Activated CD8-positive, alpha-beta memory T cell treated with anti-CD3 and anti-CD28 coated beads, Interleukin-2, amount 50 U/mL, for 48 hours (primary cell): ENCODE results near the gene ABI3BP.
"Not testable (repeated sequence)": the region's sequence is repeated elsewhere in the genome, so short reads cannot be mapped to it uniquely, and the experiment has no call there.

Experiments
- DNase-seq: peaks from one replicate; pipeline ENCODE4 v3.0.0-alpha.2; 2020

ABI3BP gene

DNA sequence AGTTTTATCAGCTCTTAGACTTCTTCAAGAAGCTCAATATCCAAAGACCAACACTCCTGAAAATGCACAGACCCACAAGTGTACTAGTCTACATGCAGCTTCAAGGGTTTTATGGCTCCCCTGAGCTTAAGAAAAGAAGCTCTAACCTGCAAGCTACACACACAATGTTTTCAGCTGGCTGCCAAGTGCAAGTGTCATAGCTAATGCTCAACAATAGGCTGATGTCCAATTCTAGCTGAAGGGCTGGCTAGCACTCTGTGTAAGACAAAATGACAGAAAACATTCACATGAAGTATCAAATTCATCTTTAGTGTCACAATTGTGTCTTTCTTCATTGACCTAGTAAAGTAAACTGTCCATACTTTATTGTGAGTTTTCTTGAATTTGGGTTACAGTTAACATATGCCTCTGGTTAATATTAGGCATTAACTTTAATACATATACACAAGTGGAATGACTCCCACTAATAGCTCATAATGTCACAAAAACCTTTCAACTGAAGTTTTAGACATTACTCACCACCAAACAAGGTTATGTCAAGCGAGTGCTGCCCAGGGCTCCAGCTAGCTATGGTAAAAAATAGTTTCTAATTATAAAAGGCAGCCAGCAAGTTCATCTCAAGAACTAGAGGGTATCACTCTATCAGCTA lies 15.1 kb downstream of the ABI3BP start:
- no peak for DNase-seq

DNA sequence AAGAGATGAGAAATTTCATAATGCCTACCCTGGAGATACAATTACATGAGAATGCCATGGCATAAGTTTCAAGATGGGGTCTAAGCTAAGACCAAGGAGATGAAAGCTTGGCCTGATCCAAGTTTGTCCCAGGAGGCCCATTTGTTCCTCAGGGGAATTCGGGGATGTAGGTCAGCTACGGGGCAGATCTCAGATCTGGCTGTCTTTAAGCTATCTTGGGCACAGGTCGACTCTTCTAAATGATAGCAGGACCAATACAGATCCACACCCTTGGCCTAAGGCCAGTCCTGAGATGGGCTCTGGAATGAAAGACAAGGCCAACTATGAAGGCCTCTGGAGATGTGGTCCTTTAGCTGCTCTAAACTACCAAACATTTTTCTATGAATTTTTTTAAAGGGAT lies 16.6 kb downstream of the ABI3BP start:
- no peak for DNase-seq

DNA sequence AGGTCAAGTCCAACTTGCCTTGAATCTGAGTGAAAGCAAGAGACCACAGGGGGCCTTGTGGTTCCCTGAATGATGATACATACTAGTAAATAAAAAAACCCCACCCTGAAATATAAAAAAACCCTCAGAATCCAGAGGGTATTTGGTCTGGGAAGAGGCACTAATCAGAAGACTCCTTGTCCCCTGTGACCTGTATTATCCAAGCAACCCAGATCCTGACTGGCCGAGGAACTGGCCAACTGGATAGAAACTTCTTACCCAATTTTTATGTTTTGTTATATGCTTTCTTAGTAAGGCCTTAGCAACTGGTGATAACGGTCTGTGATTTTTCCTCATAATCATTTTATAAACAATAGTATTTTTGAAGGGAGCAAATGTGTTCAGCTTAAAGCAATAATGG lies 17.5 kb downstream of the ABI3BP start:
- no peak for DNase-seq

DNA sequence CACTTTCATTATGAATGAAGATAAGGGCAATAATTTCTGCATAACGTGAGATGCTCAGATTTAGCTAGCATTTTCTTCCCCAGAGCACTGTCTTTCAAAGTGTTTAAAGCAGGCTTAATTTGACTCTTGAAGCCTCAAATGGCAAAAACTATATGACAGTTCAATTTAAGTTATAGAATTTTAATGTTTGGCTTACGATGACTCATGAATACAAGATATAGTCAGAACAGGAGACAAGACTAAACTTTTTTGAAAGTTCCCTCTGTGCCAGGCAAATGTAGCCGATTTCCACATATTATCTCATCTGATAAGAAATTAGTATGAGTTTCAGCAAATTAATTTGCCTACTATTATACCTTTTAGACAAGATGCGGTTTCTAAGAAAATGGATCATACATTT lies 19.6 kb downstream of the ABI3BP start:
- no peak for DNase-seq

DNA sequence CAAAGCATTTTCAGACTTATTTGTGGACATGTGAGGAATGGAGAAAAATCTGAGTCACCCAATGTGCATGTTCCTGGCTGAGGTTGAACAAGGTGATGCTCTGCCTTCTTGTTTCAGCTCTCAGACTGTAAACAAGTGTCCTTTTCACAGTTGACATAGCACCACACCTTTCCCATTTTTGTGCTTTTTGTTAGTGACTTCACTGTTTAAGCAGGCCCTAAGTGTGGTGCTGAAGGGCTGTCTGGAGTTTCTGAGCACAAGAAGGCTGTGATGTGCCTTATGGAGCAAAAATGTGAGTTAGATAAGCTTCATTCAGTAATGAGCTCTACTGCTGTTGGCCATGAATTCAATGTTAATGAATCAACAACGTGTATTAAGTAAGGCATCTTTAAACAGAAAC lies 20.4 kb downstream of the ABI3BP start:
- DNase-seq: no peak

DNA sequence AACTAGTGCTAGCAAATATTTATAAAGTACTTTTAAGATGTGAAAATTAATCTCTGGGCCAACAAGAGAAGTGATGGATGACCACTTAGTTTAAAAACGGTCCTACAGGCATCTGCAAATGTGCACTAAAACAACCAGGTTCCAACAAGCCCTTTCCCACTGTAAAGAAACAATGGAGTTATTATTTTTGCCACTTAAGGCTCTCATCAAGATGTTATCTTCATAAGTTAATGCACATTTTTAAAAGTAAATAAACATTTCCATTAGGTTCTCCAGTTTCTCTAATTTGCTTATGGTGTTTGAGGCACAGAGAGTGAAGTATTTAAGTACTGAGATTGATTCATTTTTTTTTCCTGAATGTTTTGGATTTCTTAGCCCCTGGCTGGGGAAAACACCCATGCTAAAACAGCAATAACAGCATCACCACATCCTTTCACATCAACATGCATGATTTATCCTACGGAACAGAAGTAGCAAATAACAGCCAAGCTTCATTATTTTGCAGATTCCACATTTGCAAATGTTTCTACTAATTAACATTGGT lies 20.8 kb downstream of the ABI3BP start:
- DNase-seq: no peak

DNA sequence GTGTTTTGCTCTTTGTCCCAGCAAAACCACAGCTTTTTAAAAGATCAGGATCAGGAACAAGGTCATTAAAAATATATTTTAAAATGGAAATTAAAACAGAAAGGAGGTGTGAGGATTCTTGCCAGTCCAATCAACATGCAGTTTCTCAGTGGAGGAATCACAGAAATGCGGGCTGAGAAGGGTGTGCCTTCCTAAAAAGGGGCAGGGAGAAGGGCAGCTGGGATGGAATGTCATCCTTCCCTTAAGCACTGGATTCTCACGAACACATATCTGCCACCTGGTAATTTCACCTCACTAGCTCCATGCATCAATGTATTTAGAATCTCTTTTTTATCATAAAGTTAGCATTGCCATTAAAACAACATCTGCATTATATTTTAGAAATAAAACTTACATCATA lies 21.4 kb downstream of the ABI3BP start:
- DNase-seq: no peak

DNA sequence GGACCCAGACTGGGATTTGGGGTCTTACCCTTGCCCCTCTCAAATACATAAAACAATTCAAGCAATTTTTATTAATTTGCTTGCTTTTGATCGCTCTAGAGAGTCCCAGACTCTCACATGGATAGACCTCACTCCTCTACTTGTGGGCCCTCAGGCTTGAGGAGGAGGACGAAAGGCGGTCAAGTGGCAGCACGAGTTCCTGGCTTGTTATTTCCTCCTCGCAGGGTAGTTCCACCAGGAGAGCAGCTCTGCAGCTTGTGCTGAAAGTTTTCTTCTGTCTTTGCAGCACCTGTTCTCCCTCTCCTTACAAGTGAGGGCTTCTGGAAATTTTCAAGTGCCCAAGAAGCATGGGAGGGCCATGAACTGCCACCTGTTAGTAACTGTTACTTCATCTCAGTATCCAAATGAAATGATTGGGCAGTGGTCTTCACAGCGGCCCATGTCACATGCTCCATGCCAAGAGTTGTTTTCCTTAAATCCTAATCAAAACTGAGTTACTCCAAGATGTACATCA lies 22.7 kb downstream of the ABI3BP start:
- DNase-seq: no peak

DNA sequence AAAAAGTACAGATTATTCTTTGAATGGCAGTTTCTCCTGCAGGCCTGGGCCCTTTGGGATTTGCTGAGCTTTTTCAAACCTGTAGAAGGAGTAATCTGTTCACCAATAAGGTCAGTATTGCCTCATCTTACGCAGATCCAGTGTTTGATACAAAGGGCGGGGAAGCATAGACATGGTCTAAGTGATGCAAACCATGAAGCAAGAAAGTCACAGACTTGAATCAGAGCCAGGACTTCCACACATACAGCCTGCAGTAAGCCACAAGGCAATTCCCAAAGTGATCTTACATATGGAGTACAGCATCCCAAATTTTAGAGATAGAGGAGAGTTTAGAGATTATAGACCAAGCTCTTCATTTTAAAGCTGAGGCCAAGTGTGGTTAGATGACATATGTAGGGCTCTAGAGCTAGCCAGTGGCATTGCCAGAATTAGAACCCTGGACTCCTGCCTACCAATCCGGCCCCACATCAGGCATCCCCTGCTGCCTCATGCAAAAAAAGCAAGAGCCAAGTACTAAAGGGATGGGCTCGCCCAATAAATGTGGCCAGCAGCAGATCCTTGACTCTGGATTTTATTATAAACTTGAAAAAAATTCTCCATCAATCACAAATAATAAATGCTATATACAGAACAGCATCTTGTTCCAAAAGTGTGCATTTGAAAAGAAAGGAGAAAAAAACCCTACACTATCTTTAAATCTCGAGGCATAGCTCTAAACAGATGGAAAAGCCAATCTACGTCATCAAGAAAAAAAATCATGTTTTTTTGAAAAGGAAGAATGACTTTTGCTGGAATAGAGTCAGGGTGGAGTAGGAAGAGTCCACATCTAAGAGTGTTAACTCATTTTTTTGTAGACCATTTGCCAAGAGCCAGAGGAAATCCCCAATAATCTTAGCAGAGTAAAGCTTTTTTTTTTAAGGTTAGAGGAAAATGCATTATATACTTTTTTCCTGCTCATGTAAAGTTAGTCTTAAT lies 24.0 kb downstream of the ABI3BP start:
- DNase-seq: no peak

DNA sequence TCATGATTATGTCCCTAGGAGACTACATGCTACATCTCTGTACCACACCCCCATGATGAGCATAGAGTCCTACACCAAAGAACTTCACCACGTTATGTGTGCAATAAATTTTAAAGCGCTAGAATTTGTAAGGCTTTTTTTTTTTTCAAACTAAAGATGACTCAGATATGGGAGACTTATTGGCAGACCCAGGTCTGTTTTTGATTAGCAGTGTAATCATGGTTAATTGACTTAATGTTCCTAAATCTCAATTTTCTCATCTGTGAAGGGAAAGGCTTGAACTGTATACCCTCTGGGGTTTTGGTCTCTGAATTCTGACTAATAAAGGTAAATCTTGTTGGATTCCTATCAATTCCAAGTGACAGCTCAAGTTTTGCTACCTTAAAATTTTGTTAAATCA lies 26.4 kb downstream of the ABI3BP start:
- no peak for DNase-seq

DNA sequence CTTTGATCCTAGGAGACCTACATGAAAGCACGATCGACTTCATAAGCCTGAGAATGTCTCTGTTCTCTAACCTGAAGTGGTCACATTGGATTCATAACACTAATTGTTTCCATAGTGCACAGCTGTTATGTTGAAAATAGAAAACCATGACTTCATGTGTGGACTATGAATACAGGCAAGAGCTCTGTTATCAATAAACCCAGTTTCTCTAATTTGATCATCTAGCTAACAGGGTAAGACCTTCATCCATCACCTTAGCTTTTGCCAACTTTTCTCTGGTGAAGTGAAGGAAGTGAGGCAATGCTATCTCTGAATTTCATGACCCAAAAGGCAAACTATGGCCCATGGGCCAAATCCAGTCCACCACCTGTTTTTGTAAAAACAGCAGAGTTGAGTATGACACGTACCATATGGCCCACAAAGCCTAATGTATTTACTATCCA lies 27.2 kb downstream of the ABI3BP start:
- DNase-seq: no peak

DNA sequence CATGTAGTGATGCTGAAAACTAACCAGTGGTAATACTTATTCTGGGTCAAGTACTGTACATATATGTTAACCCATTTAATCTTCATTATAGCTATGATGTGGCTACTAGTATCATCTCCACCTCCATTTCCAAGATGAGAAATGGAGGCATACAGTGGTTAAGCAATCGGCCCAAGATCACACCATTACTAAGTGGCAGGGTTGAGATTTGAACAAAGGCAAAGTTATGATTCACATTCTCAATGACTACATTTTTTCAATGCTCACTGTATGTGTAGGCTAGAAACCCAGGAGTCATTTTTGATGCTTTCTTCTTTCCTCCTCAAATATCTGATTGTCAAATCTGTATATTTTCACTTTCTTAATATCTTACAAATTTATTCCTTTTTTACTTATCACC lies 30.2 kb downstream of the ABI3BP start:
- no peak for DNase-seq

DNA sequence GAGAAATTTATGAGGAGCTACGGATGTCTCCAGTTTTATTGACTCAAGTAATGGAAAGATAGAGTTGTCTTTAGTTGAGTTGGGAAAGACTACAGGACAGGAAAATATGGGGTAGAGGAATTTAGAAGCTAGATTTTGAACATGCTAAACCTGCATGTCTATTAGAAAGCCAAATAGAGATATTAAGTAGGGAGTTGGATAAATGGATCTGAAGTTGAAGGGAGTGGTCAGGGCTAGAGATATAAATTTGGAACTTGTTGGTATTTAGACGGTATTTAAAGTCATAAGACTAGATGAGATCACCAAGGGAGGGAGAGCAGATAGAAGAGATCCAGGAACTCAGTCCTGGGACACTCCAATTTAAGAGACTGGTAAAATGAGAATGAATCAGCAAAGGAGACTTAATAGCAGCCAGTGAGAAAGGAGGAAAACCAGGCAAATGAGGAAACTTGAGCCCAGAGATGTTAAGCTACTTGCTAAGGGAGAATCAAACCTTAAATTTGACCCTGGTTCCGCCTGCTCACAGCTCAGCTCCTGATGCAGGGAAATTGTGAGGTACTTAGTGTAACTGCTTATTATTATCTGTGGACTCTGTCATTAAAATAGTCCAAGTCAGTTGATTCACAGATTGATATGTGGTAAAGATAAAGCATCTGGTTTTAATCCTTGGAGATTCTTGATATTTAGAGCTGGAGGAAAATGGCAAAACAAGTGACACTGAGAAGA lies 35.8 kb downstream of the ABI3BP start:
- DNase-seq: no peak

DNA sequence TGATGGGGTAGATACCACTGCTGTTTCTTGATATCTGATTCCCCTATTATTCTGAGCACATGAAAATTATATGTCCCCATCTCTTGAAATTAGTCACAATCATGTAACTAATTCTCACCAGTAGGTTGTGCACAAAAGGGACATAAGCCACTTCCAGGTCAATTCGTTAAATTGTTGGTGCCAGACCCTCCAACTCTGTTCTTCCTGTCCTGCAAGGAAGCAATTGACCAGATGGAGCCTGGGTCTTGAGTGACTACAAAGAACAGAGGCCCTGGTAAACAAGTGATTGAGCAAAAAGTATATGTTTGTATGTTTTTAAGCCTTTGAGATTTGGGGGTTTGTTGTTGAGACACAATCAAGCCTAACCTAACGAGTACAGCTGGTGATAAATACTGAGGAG lies 36.9 kb downstream of the ABI3BP start:
- no peak for DNase-seq

DNA sequence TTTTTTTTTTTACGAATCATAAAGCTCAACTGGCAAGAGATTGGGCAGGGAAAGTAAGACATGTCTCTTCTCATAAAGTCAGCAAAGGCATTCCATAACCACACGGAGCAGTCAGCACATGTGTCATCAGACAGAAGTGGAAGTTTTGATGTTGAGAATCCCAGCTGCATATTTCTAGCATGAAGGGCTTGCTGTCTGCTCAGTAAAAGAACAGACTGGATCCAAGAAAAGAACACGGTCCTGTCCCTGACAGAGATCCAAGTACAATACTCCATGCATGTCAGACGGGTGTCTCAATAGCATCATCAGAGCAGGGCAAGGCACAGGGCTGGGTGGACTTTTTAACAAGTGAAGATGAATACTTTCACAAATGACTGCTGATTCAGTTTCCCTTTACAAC lies 38.2 kb downstream of the ABI3BP start:
- no peak for DNase-seq

DNA sequence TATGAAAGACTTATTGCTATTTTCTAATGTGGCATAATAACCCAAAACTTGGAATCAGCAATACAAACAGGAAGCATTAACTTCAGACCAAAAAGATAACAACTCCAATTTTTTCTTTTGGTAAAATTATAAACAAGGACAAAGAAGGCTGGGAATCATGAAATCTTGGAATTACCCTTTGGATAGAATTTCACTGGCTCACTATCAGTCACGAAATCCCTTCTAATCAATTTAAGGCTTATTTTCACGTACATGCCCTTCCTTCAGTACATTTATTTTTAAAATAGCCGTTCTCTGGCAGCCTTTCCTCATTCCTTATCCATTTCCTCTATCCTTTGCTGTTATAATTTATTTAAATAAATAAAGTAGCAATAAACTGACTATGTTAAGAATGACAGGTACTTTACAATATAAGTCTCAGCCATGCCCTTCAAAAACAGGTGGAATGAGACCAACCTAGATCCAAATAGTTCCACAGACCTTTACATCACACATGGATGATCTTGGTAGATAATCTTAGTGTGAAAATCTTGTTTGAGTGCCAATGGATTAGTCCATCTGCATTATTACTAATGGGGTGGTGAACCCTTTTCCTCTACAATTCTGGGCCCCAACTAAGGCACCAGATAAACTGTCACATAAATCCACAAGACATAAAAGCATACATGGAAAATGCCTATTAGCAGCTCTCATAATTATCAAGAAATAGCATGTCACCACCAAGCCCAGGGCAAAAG lies 38.9 kb downstream of the ABI3BP start:
- no peak for DNase-seq

DNA sequence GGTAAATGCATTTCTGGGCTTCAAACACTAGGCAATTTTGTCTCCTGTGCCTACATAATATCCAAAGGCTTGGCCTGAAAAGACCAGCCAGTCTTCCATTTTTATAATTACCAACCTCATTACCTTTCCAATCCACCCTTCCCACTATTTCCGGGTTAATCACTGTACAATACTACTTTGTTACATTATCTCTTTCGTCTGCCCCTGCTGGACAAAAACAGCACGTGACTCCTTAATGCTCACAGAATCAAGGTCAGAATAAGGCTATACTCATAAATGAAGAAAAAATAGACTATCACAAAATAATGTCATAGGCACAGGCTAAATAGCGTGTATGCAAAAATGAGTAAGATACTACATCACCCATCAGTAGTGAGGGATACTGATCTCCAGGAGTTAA lies 40.1 kb downstream of the ABI3BP start:
- DNase-seq: no peak

DNA sequence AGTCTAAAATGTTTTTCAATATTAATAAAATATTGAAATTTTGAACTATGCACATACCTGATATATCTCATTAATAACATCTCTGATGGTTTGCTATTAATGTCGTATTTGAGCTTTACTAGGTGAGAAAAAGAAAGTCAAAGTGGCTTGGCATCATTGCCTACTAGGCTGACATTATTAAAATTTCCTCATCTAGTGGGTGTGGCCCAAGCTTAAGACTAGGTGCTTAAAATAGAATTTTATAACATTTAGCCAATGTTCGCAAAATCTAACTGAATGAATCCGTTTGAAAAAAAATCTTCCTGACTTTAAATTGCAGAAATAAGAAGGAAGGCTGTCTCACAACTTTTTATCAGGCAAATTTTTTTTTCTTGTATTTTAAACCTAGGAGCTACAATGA lies 46.1 kb downstream of the ABI3BP start:
- no peak for DNase-seq

DNA sequence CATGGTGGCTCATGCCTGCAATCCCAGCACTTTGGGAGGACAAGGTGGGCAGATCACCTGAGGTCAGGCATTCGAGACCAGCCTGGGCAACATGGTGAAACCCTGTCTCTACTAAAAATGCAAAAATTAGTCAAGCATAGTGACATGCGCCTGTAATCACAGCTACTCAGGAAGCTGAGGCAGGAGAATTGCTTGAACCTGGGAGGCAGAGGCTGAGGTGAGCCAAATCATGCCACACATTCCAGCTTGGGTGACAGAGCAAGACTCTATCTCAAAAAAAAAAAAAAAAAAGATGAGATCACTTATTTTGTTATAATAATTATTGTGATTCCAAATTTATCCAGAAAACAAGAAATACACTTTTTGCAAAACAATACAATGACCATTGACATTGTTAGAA lies 47.1 kb downstream of the ABI3BP start:
- not testable (repeated sequence) for DNase-seq

DNA sequence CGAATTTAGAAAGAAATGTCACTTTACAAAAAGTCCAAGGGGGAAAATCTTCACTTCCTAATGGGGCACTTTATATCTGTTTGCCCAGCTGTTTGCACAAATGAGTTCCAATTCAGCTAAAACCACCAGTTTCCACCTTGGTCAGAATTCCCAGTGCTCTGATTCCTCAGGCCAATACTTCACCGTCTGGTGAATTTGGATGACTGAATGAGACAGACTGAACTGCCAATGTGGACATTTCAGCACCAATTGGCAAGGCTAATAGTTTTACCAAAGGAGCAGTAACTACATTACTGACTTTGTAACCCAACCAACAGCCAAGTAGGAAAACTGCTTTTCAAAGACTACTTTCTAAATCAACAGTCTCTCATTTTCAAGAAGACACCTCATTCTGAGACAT lies 51.8 kb downstream of the ABI3BP start:
- DNase-seq: no peak

DNA sequence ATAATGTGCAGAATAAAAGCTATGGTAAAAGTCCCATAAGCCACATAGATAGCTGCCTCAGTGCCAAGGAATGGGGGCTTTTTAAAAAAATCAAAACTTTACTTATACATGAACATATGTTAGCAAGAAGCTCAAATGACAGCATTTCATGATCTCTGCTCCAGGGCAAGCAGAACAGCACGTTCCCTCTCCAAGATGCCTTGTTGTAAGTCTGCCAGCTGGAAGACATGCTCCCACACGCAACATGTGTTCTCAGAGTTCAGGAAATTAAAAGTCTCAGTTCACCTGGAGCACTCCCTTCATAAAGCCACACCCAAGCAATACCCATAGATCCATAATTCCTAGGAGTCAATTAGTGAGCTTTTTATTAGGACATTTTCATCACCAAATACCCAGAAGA lies 52.2 kb downstream of the ABI3BP start:
- no peak for DNase-seq

DNA sequence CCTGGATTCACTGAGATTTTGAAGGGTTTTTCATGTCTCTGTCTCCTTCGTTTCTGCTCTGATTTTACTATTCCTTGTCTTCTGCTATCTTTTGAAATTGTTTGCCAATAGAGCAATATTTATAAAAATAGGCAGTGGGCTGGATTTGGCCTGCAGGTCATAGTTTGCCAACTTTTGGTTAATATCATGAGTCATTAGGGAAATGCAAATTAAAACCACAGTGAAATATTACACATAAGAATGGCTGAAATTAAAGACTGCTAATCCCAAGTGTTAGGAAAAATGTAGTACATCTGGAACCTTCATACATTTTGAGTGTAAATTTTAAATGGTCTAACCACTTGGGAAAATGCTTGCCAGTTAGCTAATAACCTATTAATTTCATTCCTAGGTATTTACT lies 56.3 kb downstream of the ABI3BP start:
- no peak for DNase-seq
